Cardiac fibroblast (primary cell): ENCODE results near the gene CCDC6.
"Not testable (repeated sequence)": the region's sequence is repeated elsewhere in the genome, so short reads cannot be mapped to it uniquely, and the experiment has no call there.

Source experiments
- DNase-seq, 2 donors: peaks; one replicate each; pipeline versions ENCODE4 v3.0.0 to v3.0.0-alpha.2; 2010; ENCODE audit warnings: low read depth in 2 of 2
- H3K4me3 ChIP-seq, 2 donors: replicated peaks in 1 of 2; 1 replicate in 1 of 2; 2 replicates in 1 of 2; pipeline ENCODE4 v1.5.1; 2011; ENCODE audit warnings: low read depth in 2 of 2, low read length in 2 of 2, mild to moderate bottlenecking in 2 of 2, moderate library complexity in 1 of 2
- TF ChIP-seq, protein P1 (sequence below): IDR thresholded peaks from one replicate; pipeline ENCODE4 v1.5.1; 2011; ENCODE audit warnings: low read depth, mild to moderate bottlenecking, low read length, inconsistent platforms

CCDC6 gene

DNA sequence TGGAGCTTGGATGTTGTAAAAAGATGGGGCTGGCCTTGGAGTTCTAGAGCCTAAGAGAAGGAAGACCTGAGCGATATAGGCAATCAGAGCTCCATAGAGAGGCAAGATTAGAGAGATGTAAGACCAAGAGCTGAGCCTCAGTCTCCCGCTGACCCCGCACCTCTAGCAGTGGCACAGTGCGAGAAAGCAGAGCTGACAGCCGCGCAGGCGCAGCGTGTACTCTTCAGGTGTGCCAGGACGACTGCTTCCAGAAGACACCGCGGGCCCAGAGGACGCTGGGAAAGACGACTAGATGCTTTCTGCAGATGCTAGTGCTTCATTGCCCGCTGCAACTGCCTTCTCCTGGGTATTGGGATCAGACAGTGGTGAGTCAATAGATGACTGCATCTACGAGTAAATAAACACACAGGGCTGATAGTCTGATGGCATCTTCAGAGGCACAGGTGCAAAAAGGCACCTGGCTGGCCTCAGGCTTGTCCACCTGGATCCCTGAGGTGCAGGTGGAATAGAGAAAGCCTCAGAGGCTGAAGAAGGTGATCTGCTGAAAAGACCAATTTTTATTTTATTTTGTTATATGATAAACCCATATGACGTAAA lies 38.1 kb upstream of the CCDC6 start:
- TF ChIP-seq, protein P1, sequence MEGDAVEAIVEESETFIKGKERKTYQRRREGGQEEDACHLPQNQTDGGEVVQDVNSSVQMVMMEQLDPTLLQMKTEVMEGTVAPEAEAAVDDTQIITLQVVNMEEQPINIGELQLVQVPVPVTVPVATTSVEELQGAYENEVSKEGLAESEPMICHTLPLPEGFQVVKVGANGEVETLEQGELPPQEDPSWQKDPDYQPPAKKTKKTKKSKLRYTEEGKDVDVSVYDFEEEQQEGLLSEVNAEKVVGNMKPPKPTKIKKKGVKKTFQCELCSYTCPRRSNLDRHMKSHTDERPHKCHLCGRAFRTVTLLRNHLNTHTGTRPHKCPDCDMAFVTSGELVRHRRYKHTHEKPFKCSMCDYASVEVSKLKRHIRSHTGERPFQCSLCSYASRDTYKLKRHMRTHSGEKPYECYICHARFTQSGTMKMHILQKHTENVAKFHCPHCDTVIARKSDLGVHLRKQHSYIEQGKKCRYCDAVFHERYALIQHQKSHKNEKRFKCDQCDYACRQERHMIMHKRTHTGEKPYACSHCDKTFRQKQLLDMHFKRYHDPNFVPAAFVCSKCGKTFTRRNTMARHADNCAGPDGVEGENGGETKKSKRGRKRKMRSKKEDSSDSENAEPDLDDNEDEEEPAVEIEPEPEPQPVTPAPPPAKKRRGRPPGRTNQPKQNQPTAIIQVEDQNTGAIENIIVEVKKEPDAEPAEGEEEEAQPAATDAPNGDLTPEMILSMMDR = no peak
- no peak for DNase-seq
- H3K4me3 ChIP-seq = no peak overlapping the region

DNA sequence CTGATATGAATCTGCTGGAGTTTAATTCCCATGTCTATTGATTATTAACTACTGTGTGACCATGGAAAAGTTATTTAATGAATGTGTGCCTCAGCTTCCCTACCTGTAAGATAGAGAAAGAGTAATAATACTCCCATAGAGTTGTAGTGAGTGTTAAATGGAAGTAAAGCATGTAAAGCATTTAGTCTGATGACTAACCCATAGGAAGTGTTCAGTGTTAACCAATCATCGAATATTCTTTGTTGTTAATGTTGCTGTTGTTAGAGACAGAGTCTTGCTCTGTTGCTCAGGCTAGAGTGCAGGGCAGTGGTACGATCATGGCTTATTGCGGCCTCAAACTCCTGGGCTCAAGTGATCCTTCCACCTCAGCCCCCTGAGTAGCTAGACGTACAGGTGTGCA lies 36.2 kb upstream of the CCDC6 start:
- TF ChIP-seq, protein P1 = no peak
- DNase-seq = no peak
- H3K4me3 ChIP-seq = no peak overlapping the region

DNA sequence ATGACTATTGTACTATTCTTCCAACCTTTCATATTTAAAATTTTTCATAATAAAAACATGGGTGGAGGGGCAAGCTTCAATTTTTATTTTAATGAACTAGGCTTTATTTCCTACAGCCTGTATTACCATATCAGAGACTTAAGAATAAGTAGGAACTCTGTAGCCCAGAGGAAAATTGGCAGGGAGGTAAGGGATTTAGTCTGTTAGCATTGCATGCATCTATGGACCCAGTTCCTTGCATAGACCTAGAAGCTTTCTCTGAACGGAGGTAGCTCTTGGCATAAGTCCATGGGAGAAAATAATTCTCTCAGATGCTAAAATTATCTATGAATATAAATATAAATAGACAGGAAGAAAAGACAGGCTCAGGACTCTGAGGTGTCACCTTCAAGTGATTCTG lies 31.4 kb upstream of the CCDC6 start:
- TF ChIP-seq, protein P1 = no peak
- H3K4me3 ChIP-seq = no peak overlapping the region
- DNase-seq = no peak

DNA sequence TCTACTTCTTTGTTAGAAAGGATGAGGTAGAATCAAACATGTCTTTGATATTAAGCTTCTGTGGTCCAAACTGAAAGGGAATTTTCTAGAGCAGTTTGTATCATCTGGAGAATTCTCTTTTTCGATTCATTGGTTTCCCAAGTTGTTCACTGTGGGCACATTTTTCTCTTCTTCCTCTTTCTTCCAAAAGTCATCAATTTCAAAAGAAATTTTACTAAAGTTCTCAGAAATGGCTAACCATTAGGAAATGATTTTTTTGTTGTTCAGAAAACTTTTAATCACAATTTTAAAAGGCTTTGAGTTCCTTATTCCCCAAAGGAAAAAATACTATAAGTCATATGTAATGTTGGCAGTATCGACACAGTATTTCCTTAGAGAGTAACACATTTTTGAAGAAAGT lies 28.3 kb upstream of the CCDC6 start:
- no peak overlapping the region for H3K4me3 ChIP-seq
- DNase-seq = no peak
- TF ChIP-seq, protein P1 = no peak

DNA sequence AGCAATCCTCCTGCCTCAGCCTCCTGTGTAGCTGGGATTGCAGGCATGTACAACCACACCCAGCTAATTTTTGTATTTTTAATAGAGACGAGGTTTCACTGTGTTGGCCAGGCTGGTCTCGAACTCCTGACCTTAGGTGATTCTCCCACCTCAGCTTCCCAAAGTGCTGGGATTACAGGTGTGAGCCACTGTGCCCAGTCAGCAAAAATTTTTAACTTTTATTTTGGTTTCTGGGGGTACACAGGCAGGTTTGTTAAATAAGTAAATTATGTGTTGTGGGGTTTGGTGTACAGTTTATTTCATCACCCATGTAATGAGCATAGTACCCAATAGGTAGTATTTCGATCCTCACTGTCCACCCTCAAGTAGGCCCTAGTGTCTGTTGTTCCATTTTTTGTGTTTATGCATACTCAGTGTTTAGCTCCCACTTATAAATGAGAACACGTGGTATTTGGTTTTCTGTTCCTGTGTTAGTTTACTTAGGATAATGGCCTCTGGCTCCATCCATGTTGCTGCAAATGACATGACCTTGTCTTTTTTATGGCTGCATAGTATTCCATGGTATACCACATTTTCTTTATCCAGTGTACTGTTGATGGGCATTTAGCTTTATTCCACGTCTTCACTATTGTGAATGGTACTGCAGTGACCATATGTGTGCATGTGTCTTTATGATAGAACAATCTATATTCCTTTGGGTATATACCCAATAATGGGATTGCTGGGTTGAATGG lies 24.6 kb upstream of the CCDC6 start:
- H3K4me3 ChIP-seq, DNase-seq: not testable (repeated sequence)

DNA sequence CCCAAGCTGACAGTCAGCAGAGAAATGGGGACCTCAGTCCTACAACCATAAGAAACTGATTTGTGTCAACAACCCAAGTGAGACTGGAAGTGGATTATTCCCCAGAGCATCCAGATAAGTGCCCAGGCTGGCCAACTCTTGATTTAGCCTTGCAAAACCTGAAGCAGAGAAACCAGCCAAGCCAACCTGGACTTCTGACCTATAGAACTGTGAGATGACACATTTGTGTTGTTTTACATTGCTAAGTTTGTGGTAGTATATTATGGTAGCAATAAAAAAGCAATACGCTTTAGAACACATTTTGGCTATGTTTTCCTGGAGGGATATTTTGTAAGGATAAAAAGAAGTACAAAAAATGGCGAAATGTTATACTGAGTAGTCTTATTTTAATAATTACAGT lies 19.7 kb upstream of the CCDC6 start:
- TF ChIP-seq, protein P1 = no peak

DNA sequence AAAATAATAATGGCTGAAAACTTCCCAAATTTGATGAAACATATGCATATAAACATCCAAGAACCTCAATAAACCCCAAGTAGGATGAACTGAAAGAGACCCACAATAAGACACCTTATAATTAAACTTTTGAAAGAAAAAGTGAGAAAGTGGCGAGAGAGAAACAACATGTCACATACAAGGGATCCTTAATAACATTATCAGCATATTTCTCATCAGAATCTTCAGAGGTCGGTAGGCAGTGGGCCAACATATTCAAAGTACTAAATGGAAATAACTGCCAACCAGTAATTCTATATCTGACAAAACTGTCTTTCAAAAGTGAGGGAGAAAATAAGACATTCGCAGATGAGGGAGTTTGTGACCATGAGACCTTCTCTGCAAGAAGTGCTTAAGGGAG lies 16.6 kb upstream of the CCDC6 start:
- TF ChIP-seq, protein P1 = no peak
- DNase-seq = no peak

More for the DNA sequence above, 19.7 kb upstream of the CCDC6 start:
- H3K4me3 ChIP-seq = no peak overlapping the region
- DNase-seq = no peak

More for the DNA sequence above, 16.6 kb upstream of the CCDC6 start:
- no peak overlapping the region for H3K4me3 ChIP-seq
